Measurements from ENCODE around the gene ANGPTL5. TPM values are rescaled to one million over a fixed set of nuclear protein-coding genes. Genes with fewer than 3 reads are reported as not detected.

Gene ANGPTL5
- total and polyA plus RNA-seq, 9 of the 15 experiments (the other 6 are each of a cell fraction or from before 2014, with no cell fraction given), result 0.03 TPM; not detected in 8

GRCh38 chr11:101929294-101929915 lies 13.1 kb upstream of the ANGPTL5 start:
- no peak for ATAC-seq
- Histone ChIP-seq H3K9me1 (ENCODE audit: control insufficient read depth, insufficient read depth, low read length) (no peaks in the 10 kb centered on the region), H3K9me3 (replicated peaks; ENCODE audit: control insufficient read depth, insufficient read depth, low read depth, low read length) (no peaks in the 10 kb centered on the region), H3K4me1 (replicated peaks in 1 of 2; ENCODE audit: control insufficient read depth in 2 of 2, insufficient read depth in 2 of 2, low read length in 2 of 2) (no peaks in the 10 kb centered on the region), H4K20me1 (replicated peaks; ENCODE audit: control insufficient read depth, insufficient read depth, low read length) (no peaks in the 10 kb centered on the region), H3K79me2 (ENCODE audit: control insufficient read depth, insufficient read depth, low read length) (no peaks in the 10 kb centered on the region), H3K9ac (ENCODE audit: insufficient read depth in 1 of 2, low read depth in 2 of 2, low read length in 2 of 2) (no peak overlapping the region), H3K27ac (ENCODE audit: extremely low read depth, low read depth, low read length) (no peak overlapping the region), H3K4me3 (no peak overlapping the region), H3K4me2 (ENCODE audit: insufficient read depth, low read length) (no peak overlapping the region), H3K36me3 (ENCODE audit: control insufficient read depth, insufficient read depth, low read length) (no peaks in the 10 kb centered on the region), H3K27me3 (ENCODE audit: control insufficient read depth in 2 of 2, insufficient read depth in 2 of 2, low read length in 2 of 2) (no peaks in the 10 kb centered on the region), H2AFZ (ENCODE audit: low read depth, low read length) (no peak overlapping the region)
- FAIRE-seq, result no peak
- in situ Hi-C loops (cut with MboI) (no loop called here), intact Hi-C loops (cut with micrococcal nuclease) (no loop called here)
- no peak for TF ChIP-seq ZNF175 (CRISPR knock-in tag; IDR thresholded peaks at IDR 0.05; ENCODE audit: low read depth)
- no peak for TF ChIP-seq NRF1 (conservative IDR thresholded peaks at IDR 0.05 in 1 of 2, IDR thresholded peaks at IDR 0.05 in 1 of 2)
- no peak for DNase-seq (ENCODE audit: extremely low read depth in 1 of 4, low spot score in 3 of 4)
- BruUV-seq (replicated peaks), result no TSS peak
- ChIA-PET CTCF (ENCODE audit: low intra/inter-chr PET ratio) (no interaction called here), POLR2A (no interaction called here)
- 2% methylated on average over 5 of the region's 5 CpGs for WGBS (ENCODE audit: insufficient coverage, low coverage, missing lambda C conversion rate)

- POLR2A ChIA-PET, result no interaction called here
- Histone ChIP-seq H3K4me1 (replicated peaks in 1 of 2; ENCODE audit: control insufficient read depth in 2 of 2, insufficient read depth in 2 of 2, low read length in 2 of 2) (no peaks in the 10 kb centered on the region), H3K27ac (ENCODE audit: extremely low read depth, low read depth, low read length) (no peak overlapping the region), H3K9me3 (replicated peaks; ENCODE audit: control insufficient read depth, insufficient read depth, low read depth, low read length) (no peaks in the 10 kb centered on the region), H3K4me2 (ENCODE audit: insufficient read depth, low read length) (no peak overlapping the region), H3K79me2 (ENCODE audit: control insufficient read depth, insufficient read depth, low read length) (no peaks in the 10 kb centered on the region), H3K4me3 (no peak overlapping the region), H4K20me1 (replicated peaks; ENCODE audit: control insufficient read depth, insufficient read depth, low read length) (no peaks in the 10 kb centered on the region), H3K27me3 (ENCODE audit: control insufficient read depth in 2 of 2, insufficient read depth in 2 of 2, low read length in 2 of 2) (no peaks in the 10 kb centered on the region), H3K9ac (ENCODE audit: insufficient read depth in 1 of 2, low read depth in 2 of 2, low read length in 2 of 2) (no peak overlapping the region), H3K9me1 (ENCODE audit: control insufficient read depth, insufficient read depth, low read length) (no peaks in the 10 kb centered on the region), H3K36me3 (ENCODE audit: control insufficient read depth, insufficient read depth, low read length) (no peaks in the 10 kb centered on the region), H2AFZ (ENCODE audit: low read depth, low read length) (no peak overlapping the region)
- no peak for ATAC-seq
- no TSS peak for BruUV-seq (replicated peaks)
- 0% methylated on average over 2 of the region's 2 CpGs for WGBS (ENCODE audit: insufficient coverage, low coverage, missing lambda C conversion rate)
- intact Hi-C loops (cut with micrococcal nuclease), result no loop called here
- DNase-seq (ENCODE audit: extremely low read depth in 1 of 4, low spot score in 3 of 4), result no peak
- in situ Hi-C loops (cut with MboI), result no loop called here
- no peak for FAIRE-seq
- CTCF ChIA-PET (ENCODE audit: low intra/inter-chr PET ratio), result no interaction called here
- TF ChIP-seq TGIF2 (CRISPR knock-in tag; IDR thresholded peaks at IDR 0.05) (no peak), ZNF146 (CRISPR knock-in tag; IDR thresholded peaks at IDR 0.05; ENCODE audit: unreplicated experiment) (no peak), ZNF584 (CRISPR knock-in tag; IDR thresholded peaks at IDR 0.05; ENCODE audit: low read depth) (no peak), TFAP4 (CRISPR knock-in tag; IDR thresholded peaks at IDR 0.05; ENCODE audit: borderline replicate concordance) (no peak), AFF1 (IDR thresholded peaks at IDR 0.05; ENCODE audit: low read depth in 1 of 2, partially characterized antibody in 2 of 2) (no peak), MLX (CRISPR knock-in tag; conservative IDR thresholded peaks at IDR 0.05) (no peak), ZNF57 (CRISPR knock-in tag; IDR thresholded peaks at IDR 0.05) (no peak)
Observed at GRCh38 chr11:101923554-101923953, 7.2 kb upstream of the ANGPTL5 start.
